ENCODE measurements around the gene NUP205. TPM values are rescaled to one million over a fixed set of nuclear protein-coding genes. Genes with fewer than 3 reads are reported as not detected.

NUP205 gene
- total RNA-seq, 1 experiment from 2014 or later, result 28.4 TPM

Other genes starting within 250 kb of the NUP205 start
- 0.59 and 1.7 TPM in 2 replicates for gene CNOT4, start 47.8 kb upstream of the NUP205 start, total RNA-seq (2014; rRNA removed; shearing (Covaris generic); ENCODE audit: low replicate concordance)
- 15.0 TPM in 2 replicates for gene STMP1, start 104.6 kb downstream of the NUP205 start, total RNA-seq (2014; rRNA removed; shearing (Covaris generic); ENCODE audit: low replicate concordance)
- gene SLC13A4, start 170.3 kb downstream of the NUP205 start, total RNA-seq (2014; rRNA removed; shearing (Covaris generic); ENCODE audit: low replicate concordance), result 0.05 TPM in 1 of 2 replicates, not detected in the other
- gene FAM180A, start 190.9 kb downstream of the NUP205 start, total RNA-seq (2014; rRNA removed; shearing (Covaris generic); ENCODE audit: low replicate concordance), result 3.8 and 6.8 TPM in 2 replicates

All from MG63 (cell line).